ENCODE data around the gene ELMOD2. TPM values are rescaled to one million over a fixed set of nuclear protein-coding genes. Genes with fewer than 3 reads are reported as not detected.

ELMOD2 gene
- total RNA-seq, 4 donors from 2014 or later = 2.4 to 112 (median 35.4) TPM

DNA sequence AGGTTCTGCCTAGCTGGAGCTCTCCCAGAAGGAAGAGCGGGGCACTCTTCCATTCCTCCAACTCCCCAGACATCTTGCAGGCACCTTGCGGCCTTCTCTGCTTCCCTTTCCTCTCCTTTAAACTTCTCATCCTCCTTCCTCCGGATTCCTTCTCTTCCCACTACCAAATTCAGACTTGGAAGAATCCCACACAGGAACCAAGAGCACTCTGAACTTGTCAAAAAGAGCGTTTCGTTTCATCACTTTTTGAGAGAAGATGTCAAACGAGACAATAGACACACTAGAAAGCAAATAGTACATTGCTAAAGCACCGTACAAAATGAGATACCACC, 45.3 kb downstream of the ELMOD2 start:
- Histone ChIP-seq H3K4me3 (peak overlapping the region in 3 of 4 donors; percentile 21 to 60 (median 46)), H3K27ac (no peak overlapping the region), H3K36me3 (no peaks in the 10 kb centered on the region), H3K27me3 (peaks cover 81% of the 10 kb centered on the region), H3K4me1 (peaks cover 3 to 19% (median 14%) of the 10 kb centered on the region in 4 donors), H3K9me3 (peaks cover 0 to 3% of the 10 kb centered on the region in 2 donors)
- intact Hi-C loops (cut with DNase I; ENCODE audit: low total_unique reads) = no loop called here
- TF ChIP-seq, protein P1, sequence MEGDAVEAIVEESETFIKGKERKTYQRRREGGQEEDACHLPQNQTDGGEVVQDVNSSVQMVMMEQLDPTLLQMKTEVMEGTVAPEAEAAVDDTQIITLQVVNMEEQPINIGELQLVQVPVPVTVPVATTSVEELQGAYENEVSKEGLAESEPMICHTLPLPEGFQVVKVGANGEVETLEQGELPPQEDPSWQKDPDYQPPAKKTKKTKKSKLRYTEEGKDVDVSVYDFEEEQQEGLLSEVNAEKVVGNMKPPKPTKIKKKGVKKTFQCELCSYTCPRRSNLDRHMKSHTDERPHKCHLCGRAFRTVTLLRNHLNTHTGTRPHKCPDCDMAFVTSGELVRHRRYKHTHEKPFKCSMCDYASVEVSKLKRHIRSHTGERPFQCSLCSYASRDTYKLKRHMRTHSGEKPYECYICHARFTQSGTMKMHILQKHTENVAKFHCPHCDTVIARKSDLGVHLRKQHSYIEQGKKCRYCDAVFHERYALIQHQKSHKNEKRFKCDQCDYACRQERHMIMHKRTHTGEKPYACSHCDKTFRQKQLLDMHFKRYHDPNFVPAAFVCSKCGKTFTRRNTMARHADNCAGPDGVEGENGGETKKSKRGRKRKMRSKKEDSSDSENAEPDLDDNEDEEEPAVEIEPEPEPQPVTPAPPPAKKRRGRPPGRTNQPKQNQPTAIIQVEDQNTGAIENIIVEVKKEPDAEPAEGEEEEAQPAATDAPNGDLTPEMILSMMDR (IDR thresholded peaks at IDR 0.05) = no peak
- TF ChIP-seq POLR2AphosphoS5 (IDR thresholded peaks at IDR 0.05) = no peak
- no peak for TF ChIP-seq EP300 (IDR thresholded peaks at IDR 0.05; ENCODE audit: low read depth)
- no peak for TF ChIP-seq POLR2A (IDR thresholded peaks at IDR 0.05)
- in situ Hi-C loops (cut with MboI; ENCODE audit: low pct_ligation_motif_present in 1 of 4, low pct_unique_long_range_greater_than_20kb in 1 of 4, low sequenced_read_pairs in 3 of 4) = no loop called here
- WGBS, 2 donors (ENCODE audit: low coverage in 1 of 2) = 52 to 57% methylated on average over 6 to 7 of the region's 7 CpGs
- DNase-seq = no peak

DNA sequence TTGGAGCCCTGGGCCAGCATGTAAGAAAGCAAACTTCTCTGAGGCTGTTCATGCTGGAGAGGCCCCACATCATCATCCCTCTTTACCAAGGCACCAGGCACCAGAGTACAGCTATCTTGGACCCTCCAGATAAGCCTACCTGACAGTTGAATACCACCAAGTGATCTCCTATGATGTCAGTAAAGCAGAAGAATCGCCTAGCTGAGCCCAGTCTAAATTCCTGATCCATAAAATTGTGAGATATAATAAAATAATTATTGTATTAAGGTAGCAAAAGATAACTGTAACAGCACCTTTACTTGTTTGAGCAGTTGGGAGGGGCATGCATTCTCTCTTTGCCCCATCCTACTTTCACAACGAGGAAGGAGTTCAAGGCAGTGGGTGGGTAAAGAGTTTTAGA, 47.7 kb downstream of the ELMOD2 start:
- intact Hi-C loops (cut with DNase I; ENCODE audit: low total_unique reads) = no loop called here
- WGBS, 2 donors (ENCODE audit: low coverage in 1 of 2) = 77 to 100% methylated on average over 2 of the region's 2 CpGs
- Histone ChIP-seq H3K4me1 (peaks cover 3 to 19% (median 14%) of the 10 kb centered on the region in 4 donors), H3K9me3 (peaks cover 0 to 3% of the 10 kb centered on the region in 2 donors), H3K4me3 (no peak overlapping the region), H3K27me3 (peaks cover 70% of the 10 kb centered on the region), H3K27ac (no peak overlapping the region), H3K36me3 (no peaks in the 10 kb centered on the region)
- TF ChIP-seq POLR2A (IDR thresholded peaks at IDR 0.05) = no peak
- TF ChIP-seq EP300 (IDR thresholded peaks at IDR 0.05; ENCODE audit: low read depth) = no peak
- TF ChIP-seq POLR2AphosphoS5 (IDR thresholded peaks at IDR 0.05) = no peak
- TF ChIP-seq, protein P1 (IDR thresholded peaks at IDR 0.05) = no peak
- DNase-seq = no peak
- in situ Hi-C loops (cut with MboI; ENCODE audit: low pct_ligation_motif_present in 1 of 4, low pct_unique_long_range_greater_than_20kb in 1 of 4, low sequenced_read_pairs in 3 of 4) = no loop called here

DNA sequence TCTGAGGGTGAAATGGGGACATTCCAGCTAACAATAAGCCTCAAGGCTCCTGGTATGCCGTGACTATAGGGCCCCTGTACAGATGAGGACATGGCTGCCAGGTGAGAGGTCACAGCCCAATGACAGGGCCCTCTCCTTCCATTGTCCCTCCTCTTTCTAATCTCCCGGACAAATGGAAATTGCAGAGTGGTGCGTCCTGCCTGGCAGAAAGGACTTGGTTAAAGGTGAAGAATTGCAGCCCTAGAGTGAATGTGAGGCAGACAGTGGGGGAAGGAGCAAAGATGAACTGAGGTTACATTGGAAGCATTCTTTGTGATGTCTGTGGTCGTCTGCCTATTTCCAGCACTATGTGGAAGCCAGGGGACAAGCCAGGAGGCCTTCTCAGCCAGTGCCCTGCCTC, 51.5 kb downstream of the ELMOD2 start:
- in situ Hi-C loops (cut with MboI; ENCODE audit: low pct_ligation_motif_present in 1 of 4, low pct_unique_long_range_greater_than_20kb in 1 of 4, low sequenced_read_pairs in 3 of 4) = loop anchor here in 1 of 4 donors (25.0 kb wide), 1 partner anchor 287 kb away; no protein-coding TSS in a partner anchor
- Histone ChIP-seq H3K4me3 (no peak overlapping the region), H3K9me3 (peaks cover 0 to 3% of the 10 kb centered on the region in 2 donors), H3K36me3 (no peaks in the 10 kb centered on the region), H3K27me3 (peaks cover 67% of the 10 kb centered on the region), H3K4me1 (peaks cover 0 to 5% (median 0%) of the 10 kb centered on the region in 4 donors), H3K27ac (no peak overlapping the region)
- intact Hi-C loops (cut with DNase I; ENCODE audit: low total_unique reads) = no loop called here
- WGBS, 2 donors (ENCODE audit: low coverage in 1 of 2) = 82 to 87% methylated on average over 3 to 4 of the region's 4 CpGs
- TF ChIP-seq EP300 (IDR thresholded peaks at IDR 0.05; ENCODE audit: low read depth) = no peak
- TF ChIP-seq POLR2A (IDR thresholded peaks at IDR 0.05) = no peak
- TF ChIP-seq, protein P1 (IDR thresholded peaks at IDR 0.05) = no peak
- no peak for TF ChIP-seq POLR2AphosphoS5 (IDR thresholded peaks at IDR 0.05)
- no peak for DNase-seq

DNA sequence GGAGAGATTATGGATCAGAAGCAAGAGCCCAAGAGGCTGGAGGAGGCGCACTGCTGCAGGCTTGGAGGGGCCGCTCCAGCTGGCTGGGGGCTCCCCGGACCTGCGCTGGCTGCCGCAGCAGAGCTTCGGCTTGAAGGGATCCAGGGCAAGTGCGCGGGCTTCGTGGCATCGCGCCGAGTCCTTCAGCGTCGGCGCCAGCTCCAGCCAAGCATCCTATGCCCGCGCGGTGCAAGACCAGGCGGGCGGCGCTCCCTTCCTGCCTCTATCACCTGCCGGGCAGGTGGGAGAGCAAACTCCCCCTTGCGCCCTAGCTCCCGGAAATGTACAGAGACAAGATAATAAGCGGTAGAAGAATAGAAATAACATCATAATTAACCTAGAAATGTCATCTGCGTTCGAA, 55.3 kb downstream of the ELMOD2 start:
- intact Hi-C loops (cut with DNase I; ENCODE audit: low total_unique reads) (no loop called here), in situ Hi-C loops (cut with MboI; ENCODE audit: low pct_ligation_motif_present in 1 of 4, low pct_unique_long_range_greater_than_20kb in 1 of 4, low sequenced_read_pairs in 3 of 4) (loop anchor here in 1 of 4 donors (25.0 kb wide), 1 partner anchor 283 kb away; no protein-coding TSS in a partner anchor)
- peaks cover 0 to 2% of the 10 kb centered on the region in 2 donors for H3K9me3 ChIP-seq
- no peak for DNase-seq
- H3K27ac ChIP-seq = no peak overlapping the region
- no peak overlapping the region for H3K4me3 ChIP-seq
- peaks cover 50% of the 10 kb centered on the region for H3K27me3 ChIP-seq
- H3K4me1 ChIP-seq = peaks cover 0 to 5% (median 0%) of the 10 kb centered on the region in 4 donors
- 9% methylated on average over 27 of the region's 27 CpGs; no CpG with 5 or more reads in 1 of the 2 donors for WGBS, 2 donors (ENCODE audit: low coverage in 1 of 2)
- H3K36me3 ChIP-seq = no peaks in the 10 kb centered on the region
- TF ChIP-seq EP300 (IDR thresholded peaks at IDR 0.05; ENCODE audit: low read depth) (no peak), POLR2AphosphoS5 (IDR thresholded peaks at IDR 0.05) (no peak), POLR2A (IDR thresholded peaks at IDR 0.05) (no peak)
- TF ChIP-seq, protein P1 (IDR thresholded peaks at IDR 0.05) = no peak
